ENCODE results near the gene DMD.
"Not testable (repeated sequence)": the region's sequence is repeated elsewhere in the genome, so short reads cannot be mapped to it uniquely, and the experiment has no call there.

The DMD gene

GRCh38 chrX:33211356-33212260 is at the start of gene DMD:
Gene DMD, minus strand, starts transcription at chrX:33211549. Its CDS starts 237 bp downstream, at chrX:33211312.
- DNase-seq: no peak

GRCh38 chrX:33252306-33252825 is 41.0 kb upstream of the DMD start:
- no peak for DNase-seq

- DNase-seq: no peak
These were observed 7.5 kb upstream of the DMD start for GRCh38 chrX:33218819-33219218.

GRCh38 chrX:33210156-33210555 is 1.2 kb downstream of the DMD start:
- DNase-seq: no peak

- DNase-seq: no peak
These were observed 4.3 kb downstream of the DMD start for GRCh38 chrX:33207056-33207455.

- DNase-seq: no peak
These were observed 6.0 kb downstream of the DMD start for GRCh38 chrX:33205321-33205720.

- no peak for DNase-seq
These were observed 6.5 kb downstream of the DMD start for GRCh38 chrX:33204889-33205288.

GRCh38 chrX:33198561-33199279 is 12.6 kb downstream of the DMD start:
- no peak for DNase-seq

GRCh38 chrX:33195698-33196097 is 15.7 kb downstream of the DMD start:
- DNase-seq: no peak

GRCh38 chrX:33194876-33195433 is 16.4 kb downstream of the DMD start:
- DNase-seq: no peak

- no peak for DNase-seq
These were observed 17.1 kb downstream of the DMD start for GRCh38 chrX:33194289-33194688.

GRCh38 chrX:33190016-33190415 is 21.3 kb downstream of the DMD start:
- no peak for DNase-seq

- DNase-seq: no peak
These were observed 22.5 kb downstream of the DMD start for GRCh38 chrX:33188881-33189280.

- no peak for DNase-seq
These were observed 23.1 kb downstream of the DMD start for GRCh38 chrX:33188286-33188685.

- not testable (repeated sequence) for DNase-seq
These were observed 26.5 kb downstream of the DMD start for GRCh38 chrX:33184803-33185202.

GRCh38 chrX:33183361-33183760 is 28.0 kb downstream of the DMD start:
- no peak for DNase-seq

GRCh38 chrX:33178690-33179089 is 32.7 kb downstream of the DMD start:
- no peak for DNase-seq

- DNase-seq: no peak
These were observed 33.1 kb downstream of the DMD start for GRCh38 chrX:33178218-33178617.

GRCh38 chrX:33175201-33175600 is 36.1 kb downstream of the DMD start:
- DNase-seq: no peak

GRCh38 chrX:33171041-33171440 is 40.3 kb downstream of the DMD start:
- DNase-seq: no peak

- no peak for DNase-seq
These were observed 49.5 kb downstream of the DMD start for GRCh38 chrX:33161829-33162228.

- no peak for DNase-seq
These were observed 51.1 kb downstream of the DMD start for GRCh38 chrX:33160273-33160672.

GRCh38 chrX:33156152-33156726 is 55.1 kb downstream of the DMD start:
- DNase-seq: no peak

Data from inflammatory macrophage treated with lipopolysaccharide for 1 hour (primary cell).